Fibroblast of mammary gland (primary cell): ENCODE data around the gene LRRTM4.

Experiments
- DNase-seq: peaks from one replicate; pipeline ENCODE4 v3.0.0-alpha.2; 2010; ENCODE audit warnings: low read depth
- H3K4me3 ChIP-seq: 2 replicates; pipeline ENCODE4 v1.5.1; 2011; ENCODE audit warnings: low read depth, mild to moderate bottlenecking, low read length, moderate library complexity; ENCODE audit not compliant: control insufficient read depth
- TF ChIP-seq, protein P1 (sequence below): conservative IDR thresholded peaks from 2 replicates; pipeline ENCODE4 v1.5.1; 2011; ENCODE audit warnings: low read depth, low read length, inconsistent platforms; ENCODE audit not compliant: control insufficient read depth, insufficient read depth

The LRRTM4 gene

DNA sequence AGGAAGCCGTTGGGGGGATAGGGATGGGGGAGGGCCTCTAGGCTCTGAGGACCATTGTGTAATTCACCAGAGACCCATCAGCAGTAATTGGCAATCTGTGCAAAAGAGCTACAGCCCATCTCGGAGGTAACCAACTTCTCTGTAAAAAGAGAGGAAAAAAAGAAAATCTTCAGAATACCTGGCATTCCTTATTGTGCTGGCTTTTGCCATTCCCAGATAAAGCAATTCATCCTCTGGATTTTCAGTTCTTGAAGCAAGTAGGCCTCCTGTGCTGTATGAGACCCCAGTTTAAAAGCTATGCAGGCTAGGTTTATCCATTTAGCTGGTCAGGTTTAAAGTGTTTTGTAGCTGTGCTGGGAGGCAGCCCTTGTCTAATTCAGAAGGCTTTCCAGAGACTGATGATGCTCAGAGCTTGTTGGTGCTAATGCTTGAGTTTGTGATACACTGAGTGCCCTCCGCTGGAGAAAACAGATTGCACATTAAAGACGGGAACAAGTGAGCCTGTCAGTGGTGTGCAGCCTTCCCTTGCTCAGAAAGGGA, at the start of gene LRRTM4:
LRRTM4 (minus strand) TSS at position 446 of the 540 bp plus-strand sequence.
- no peak within 1 kb of the TSS for H3K4me3 ChIP-seq
- TF ChIP-seq, protein P1, sequence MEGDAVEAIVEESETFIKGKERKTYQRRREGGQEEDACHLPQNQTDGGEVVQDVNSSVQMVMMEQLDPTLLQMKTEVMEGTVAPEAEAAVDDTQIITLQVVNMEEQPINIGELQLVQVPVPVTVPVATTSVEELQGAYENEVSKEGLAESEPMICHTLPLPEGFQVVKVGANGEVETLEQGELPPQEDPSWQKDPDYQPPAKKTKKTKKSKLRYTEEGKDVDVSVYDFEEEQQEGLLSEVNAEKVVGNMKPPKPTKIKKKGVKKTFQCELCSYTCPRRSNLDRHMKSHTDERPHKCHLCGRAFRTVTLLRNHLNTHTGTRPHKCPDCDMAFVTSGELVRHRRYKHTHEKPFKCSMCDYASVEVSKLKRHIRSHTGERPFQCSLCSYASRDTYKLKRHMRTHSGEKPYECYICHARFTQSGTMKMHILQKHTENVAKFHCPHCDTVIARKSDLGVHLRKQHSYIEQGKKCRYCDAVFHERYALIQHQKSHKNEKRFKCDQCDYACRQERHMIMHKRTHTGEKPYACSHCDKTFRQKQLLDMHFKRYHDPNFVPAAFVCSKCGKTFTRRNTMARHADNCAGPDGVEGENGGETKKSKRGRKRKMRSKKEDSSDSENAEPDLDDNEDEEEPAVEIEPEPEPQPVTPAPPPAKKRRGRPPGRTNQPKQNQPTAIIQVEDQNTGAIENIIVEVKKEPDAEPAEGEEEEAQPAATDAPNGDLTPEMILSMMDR: no peak
- no peak for DNase-seq

DNA sequence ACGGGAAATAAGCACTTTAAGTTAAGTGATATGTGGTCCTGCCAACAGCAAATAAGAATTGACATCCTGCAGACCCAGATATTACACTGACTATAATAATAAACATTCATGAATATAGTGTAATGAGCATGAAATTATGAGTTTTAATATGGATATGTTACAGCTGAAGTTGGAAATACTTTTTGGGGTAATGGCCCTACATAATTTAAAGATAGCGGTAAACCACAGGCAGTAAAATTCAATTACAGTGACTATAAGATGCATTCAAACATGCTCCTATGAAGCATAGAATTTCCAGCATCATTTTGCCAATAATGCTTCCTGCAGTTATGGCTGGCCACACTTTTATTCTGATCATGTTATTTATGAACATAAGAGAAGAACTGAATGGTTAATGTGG, 49.4 kb upstream of the LRRTM4 start:
- TF ChIP-seq, protein P1: no peak
- DNase-seq: no peak
- H3K4me3 ChIP-seq: no peak overlapping the region

DNA sequence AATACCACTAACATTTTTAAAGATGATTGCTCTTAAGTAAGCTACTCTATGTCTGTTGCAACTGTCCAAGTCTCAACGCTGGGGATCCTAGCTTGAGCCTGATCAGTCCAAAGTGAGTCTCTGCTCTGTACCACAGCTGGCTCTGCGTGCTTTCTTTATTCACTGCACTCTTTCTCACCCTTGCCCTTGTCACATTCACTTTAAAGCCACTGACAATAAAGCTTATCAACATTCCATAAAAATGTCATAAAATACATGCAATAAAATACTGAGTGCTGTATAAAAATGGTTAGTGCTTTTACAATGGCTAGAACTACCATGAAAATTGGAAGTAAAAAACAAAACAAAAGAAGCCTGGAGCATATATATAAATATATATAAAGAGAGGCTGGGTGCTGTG, 45.5 kb upstream of the LRRTM4 start:
- TF ChIP-seq, protein P1: no peak
- DNase-seq: no peak
- no peak overlapping the region for H3K4me3 ChIP-seq

DNA sequence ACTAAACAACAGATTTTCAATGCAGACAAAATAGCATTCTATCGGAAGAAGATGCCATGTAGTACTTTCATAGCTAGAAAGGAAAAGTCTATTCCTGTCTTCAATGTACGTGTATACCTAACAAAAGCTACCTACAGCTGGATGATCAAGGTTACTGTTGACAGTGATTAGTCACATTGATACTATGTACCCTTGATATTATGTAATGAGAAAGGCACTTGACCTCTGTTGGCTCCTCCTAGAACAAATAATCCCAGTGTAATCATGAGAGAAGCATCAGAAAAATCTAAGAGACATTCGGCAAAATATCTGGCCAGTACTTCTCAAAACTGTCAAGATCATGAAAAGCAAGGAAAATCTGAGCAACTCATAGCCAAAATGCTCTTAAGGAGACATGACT, 44.4 kb upstream of the LRRTM4 start:
- TF ChIP-seq, protein P1: no peak
- H3K4me3 ChIP-seq: no peak overlapping the region
- no peak for DNase-seq

DNA sequence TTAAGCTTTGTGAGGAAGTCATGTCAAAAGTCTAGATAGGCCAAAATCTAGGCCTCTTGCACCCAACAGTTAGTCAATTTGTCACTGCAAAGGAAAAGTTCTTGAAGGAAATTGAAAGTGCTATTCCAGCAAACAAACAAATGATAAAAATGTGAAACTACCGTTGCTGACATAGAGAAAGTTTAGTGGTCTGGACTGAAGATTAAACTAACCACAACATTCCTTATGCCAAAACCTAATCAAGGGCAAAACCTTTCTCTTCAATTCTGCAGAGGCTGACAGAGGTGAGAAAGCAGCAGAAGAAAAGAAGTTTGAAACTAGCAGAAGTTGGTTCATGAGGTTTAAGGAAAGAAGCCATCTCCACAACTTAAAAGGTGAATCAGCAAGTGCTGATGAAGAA, 44.0 kb upstream of the LRRTM4 start:
- TF ChIP-seq, protein P1: no peak
- H3K4me3 ChIP-seq: no peak overlapping the region
- no peak for DNase-seq

DNA sequence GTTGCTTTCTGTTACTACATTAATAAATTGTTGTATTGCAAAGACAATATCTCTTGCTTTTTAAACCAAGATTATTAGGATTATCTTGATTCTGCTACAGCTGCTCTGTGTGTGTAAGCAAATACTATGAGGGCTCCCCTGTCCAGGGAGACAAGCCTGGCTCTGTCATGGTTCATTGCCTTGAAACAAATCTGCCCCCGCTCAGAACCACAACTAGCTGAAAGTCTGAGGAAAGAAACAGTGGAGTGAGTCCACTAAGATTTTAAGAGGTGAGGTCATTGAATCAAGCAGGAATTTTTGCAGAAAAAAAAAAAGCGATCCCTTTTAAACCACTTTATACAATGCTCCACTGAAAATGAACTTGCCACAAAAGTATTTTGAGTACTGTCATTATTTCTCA, 30.8 kb upstream of the LRRTM4 start:
- no peak overlapping the region for H3K4me3 ChIP-seq
- TF ChIP-seq, protein P1: no peak
- DNase-seq: no peak

DNA sequence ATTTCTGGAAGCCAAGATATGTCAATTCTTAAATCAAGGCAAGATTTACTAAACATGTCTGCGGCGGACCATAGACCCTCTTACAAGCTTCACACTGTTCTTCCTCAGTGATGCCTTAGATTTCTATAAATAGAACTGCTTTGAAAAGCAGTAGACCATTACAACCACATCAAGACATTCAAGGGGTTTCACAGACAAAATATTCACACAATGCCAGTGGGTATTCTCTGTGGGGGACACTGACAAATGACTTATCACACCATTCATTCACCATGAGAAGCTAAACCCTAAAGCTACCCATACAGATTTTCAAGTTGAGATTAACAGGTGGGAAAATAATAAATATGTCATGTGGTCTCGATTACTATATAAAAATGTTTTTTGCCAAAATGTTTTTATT, 15.9 kb upstream of the LRRTM4 start:
- DNase-seq: no peak
- TF ChIP-seq, protein P1: no peak
- H3K4me3 ChIP-seq: no peak overlapping the region
